ENCODE measurements around the gene SLC4A4.

DNA sequence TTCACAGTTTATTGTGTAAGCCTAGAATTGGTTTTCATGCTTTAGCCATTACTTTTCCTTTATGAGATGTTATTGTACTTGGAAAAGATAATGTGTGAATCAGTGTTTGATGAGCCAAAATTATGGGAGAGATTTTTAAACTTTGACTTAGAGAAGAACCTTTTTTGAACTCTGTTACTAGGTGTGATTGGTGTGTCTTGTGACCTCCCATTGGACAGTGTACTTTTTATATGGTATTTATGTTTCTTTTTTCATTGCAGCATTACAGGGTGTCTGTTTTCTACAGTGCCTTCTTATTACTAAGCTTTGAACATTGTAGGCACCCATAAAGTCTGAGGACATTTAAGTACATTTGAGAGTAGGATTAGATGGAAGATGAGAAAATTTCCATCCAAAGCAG is 91.1 kb downstream of the SLC4A4 start:
- TF ChIP-seq, protein P1, sequence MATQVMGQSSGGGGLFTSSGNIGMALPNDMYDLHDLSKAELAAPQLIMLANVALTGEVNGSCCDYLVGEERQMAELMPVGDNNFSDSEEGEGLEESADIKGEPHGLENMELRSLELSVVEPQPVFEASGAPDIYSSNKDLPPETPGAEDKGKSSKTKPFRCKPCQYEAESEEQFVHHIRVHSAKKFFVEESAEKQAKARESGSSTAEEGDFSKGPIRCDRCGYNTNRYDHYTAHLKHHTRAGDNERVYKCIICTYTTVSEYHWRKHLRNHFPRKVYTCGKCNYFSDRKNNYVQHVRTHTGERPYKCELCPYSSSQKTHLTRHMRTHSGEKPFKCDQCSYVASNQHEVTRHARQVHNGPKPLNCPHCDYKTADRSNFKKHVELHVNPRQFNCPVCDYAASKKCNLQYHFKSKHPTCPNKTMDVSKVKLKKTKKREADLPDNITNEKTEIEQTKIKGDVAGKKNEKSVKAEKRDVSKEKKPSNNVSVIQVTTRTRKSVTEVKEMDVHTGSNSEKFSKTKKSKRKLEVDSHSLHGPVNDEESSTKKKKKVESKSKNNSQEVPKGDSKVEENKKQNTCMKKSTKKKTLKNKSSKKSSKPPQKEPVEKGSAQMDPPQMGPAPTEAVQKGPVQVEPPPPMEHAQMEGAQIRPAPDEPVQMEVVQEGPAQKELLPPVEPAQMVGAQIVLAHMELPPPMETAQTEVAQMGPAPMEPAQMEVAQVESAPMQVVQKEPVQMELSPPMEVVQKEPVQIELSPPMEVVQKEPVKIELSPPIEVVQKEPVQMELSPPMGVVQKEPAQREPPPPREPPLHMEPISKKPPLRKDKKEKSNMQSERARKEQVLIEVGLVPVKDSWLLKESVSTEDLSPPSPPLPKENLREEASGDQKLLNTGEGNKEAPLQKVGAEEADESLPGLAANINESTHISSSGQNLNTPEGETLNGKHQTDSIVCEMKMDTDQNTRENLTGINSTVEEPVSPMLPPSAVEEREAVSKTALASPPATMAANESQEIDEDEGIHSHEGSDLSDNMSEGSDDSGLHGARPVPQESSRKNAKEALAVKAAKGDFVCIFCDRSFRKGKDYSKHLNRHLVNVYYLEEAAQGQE (IDR thresholded peaks at IDR 0.05; ENCODE audit: low read depth): no peak
- no peak for TF ChIP-seq YY1 (IDR thresholded peaks at IDR 0.05; ENCODE audit: low read depth)
- TF ChIP-seq, protein P2, sequence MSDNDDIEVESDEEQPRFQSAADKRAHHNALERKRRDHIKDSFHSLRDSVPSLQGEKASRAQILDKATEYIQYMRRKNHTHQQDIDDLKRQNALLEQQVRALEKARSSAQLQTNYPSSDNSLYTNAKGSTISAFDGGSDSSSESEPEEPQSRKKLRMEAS (IDR thresholded peaks at IDR 0.05): no peak
- no peak for TF ChIP-seq FOXM1 (IDR thresholded peaks at IDR 0.05; ENCODE audit: borderline replicate concordance, low read depth)
- TF ChIP-seq CEBPB (IDR thresholded peaks at IDR 0.05): no peak
- TF ChIP-seq, protein P3, sequence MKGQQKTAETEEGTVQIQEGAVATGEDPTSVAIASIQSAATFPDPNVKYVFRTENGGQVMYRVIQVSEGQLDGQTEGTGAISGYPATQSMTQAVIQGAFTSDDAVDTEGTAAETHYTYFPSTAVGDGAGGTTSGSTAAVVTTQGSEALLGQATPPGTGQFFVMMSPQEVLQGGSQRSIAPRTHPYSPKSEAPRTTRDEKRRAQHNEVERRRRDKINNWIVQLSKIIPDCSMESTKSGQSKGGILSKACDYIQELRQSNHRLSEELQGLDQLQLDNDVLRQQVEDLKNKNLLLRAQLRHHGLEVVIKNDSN (IDR thresholded peaks at IDR 0.05): no peak
- no peak for TF ChIP-seq RAD21 (IDR thresholded peaks at IDR 0.05; ENCODE audit: low read depth)
